Panc1 (cell line): ENCODE data around the gene EFCC1. TPM values are rescaled to one million over a fixed set of nuclear protein-coding genes. Genes with fewer than 3 reads are reported as not detected.

ENCODE experiments used
- ATAC-seq: fragments of 200-7000 bp; cut with Tn5 transposase; 2 replicates; pipeline ENCODE4 v1.9.1; 2020; ENCODE audit warnings: mild to moderate bottlenecking, moderate library complexity
- BruUV-seq: library from RNA; stranded (reverse); fragments of 400-500 nt; replicated peaks from 2 replicates; lab custom pipeline; 2021; lab: Mats Ljungman, UMichigan
- CTCF ChIA-PET: fragments of 300-600 bp; sonication (Branson Sonifier 250); formaldehyde crosslinking; loops from one replicate; lab custom pipeline; 2022; ENCODE audit warnings: antibody characterized with exemption; lab: Charles Lee
- POLR2A ChIA-PET: fragments of 300-600 bp; sonication (Branson Sonifier 250); formaldehyde crosslinking; loops from one replicate; lab custom pipeline; 2022; ENCODE audit warnings: antibody characterized with exemption; lab: Charles Lee
- DNase-seq: peaks from one replicate; pipeline ENCODE4 v3.0.0-alpha.2; 2010; ENCODE audit warnings: low read depth, low spot score
- H3K27ac ChIP-seq: 2 replicates; pipeline ENCODE4 v1.5.1; 2011; ENCODE audit warnings: mild to moderate bottlenecking, low read length, inconsistent platforms
- H3K27me3 ChIP-seq: fragments of 200-500 bp; sonication (Bioruptor generic); 2 replicates; pipeline ENCODE4 v1.6.0; 2014; ENCODE audit warnings: low read length, inconsistent platforms; ENCODE audit not compliant: control insufficient read depth, insufficient read depth
- H3K36me3 ChIP-seq: fragments of 200-500 bp; sonication (Bioruptor generic); 2 replicates; pipeline ENCODE4 v1.5.1; 2014; ENCODE audit warnings: inconsistent platforms, mild to moderate bottlenecking, low read length, moderate library complexity; ENCODE audit not compliant: control insufficient read depth, insufficient read depth
- H3K4me1 ChIP-seq: 2 replicates; pipeline ENCODE4 v1.5.1; 2011; ENCODE audit warnings: inconsistent platforms, mild to moderate bottlenecking, low read length, moderate library complexity; ENCODE audit not compliant: control insufficient read depth, insufficient read depth
- H3K4me3 ChIP-seq, 2 experiments: 2 replicates each; pipeline ENCODE4 v1.5.1; 2011 to 2012; ENCODE audit warnings: low read depth in 2 of 2, low read length in 2 of 2, mild to moderate bottlenecking in 2 of 2, inconsistent platforms in 1 of 2, moderate library complexity in 1 of 2
- H3K9me3 ChIP-seq: fragments of 200-500 bp; sonication (Bioruptor generic); 2 replicates; pipeline ENCODE4 v1.5.1; 2014; ENCODE audit warnings: low read depth, mild to moderate bottlenecking, inconsistent platforms, low read length, moderate library complexity; ENCODE audit not compliant: control insufficient read depth, insufficient read depth
- CTCF ChIP-seq: fragments of 450-650 bp; IDR thresholded peaks from 2 replicates; pipeline ENCODE4 v1.5.1; 2017; ENCODE audit warnings: mild to moderate bottlenecking
- POLR2AphosphoS5 ChIP-seq: IDR thresholded peaks from 2 replicates; pipeline ENCODE4 v1.6.1; 2012; ENCODE audit warnings: mild to moderate bottlenecking, low read depth, low read length, moderate library complexity
- REST ChIP-seq, 2 experiments: IDR thresholded peaks; 2 replicates each; pipeline ENCODE4 v1.6.1; 2011 to 2012; ENCODE audit warnings: low read depth in 2 of 2, control low read depth in 1 of 2, low read length in 1 of 2, mild to moderate bottlenecking in 1 of 2, moderate library complexity in 1 of 2; ENCODE audit not compliant: insufficient read depth in 1 of 2
- SIN3A ChIP-seq: IDR thresholded peaks from 2 replicates; pipeline ENCODE4 v1.6.1; 2012; ENCODE audit warnings: low read depth, mild to moderate bottlenecking, low read length, moderate library complexity, borderline replicate concordance; ENCODE audit not compliant: insufficient read depth
- TCF7L2 ChIP-seq: IDR thresholded peaks from 2 replicates; pipeline ENCODE4 v1.6.1; 2011; ENCODE audit warnings: mild to moderate bottlenecking, low read depth, low read length, inconsistent platforms
- in situ Hi-C: cut with HindIII; loops from 2 replicates; pipeline ENCODE4 v1.10.0; 2016; ENCODE audit warnings: low sequenced_read_pairs, low pct_unique_long_range_greater_than_20kb
- intact Hi-C: fragments of 100-400 bp; cut with micrococcal nuclease; formaldehyde crosslinking; loops from one replicate; pipeline ENCODE4 v1.10.0; 2022; ENCODE audit not compliant: unreplicated experiment
- total RNA-seq: library from RNA; stranded (reverse); gene quantifications from one replicate; pipeline ENCODE4 v1.2.1, GENCODE V29; 2021; ENCODE audit not compliant: unreplicated experiment

EFCC1 gene
- total RNA-seq, 1 experiment from 2014 or later = 0.15 TPM

- in situ Hi-C loops (no loop called here), intact Hi-C loops (loop anchor here (10.0 kb wide), 1 partner anchor 220 kb away; the partner anchor contains the start of gene COPG1)
- ChIA-PET POLR2A (no interaction called here), CTCF (interaction anchor here (2.9 kb wide), 1 partner anchor 27 kb away, joined by 11 read pairs; no protein-coding TSS in a partner anchor)
- Histone ChIP-seq H3K4me3 (no peak overlapping the region), H3K4me1 (peaks cover 14% of the 10 kb centered on the region), H3K9me3 (no peaks in the 10 kb centered on the region), H3K36me3 (no peaks in the 10 kb centered on the region), H3K27me3 (no peaks in the 10 kb centered on the region), H3K27ac (no peak overlapping the region)
- TF ChIP-seq TCF7L2 = no peak
- BruUV-seq = no TSS peak
- ATAC-seq = no peak
- no peak for DNase-seq
Measured at GRCh38 chr3:129025108-129025507, 24.0 kb downstream of the EFCC1 start.

GRCh38 chr3:129025691-129026435 lies 24.8 kb downstream of the EFCC1 start:
- H3K4me1 ChIP-seq = peaks cover 14% of the 10 kb centered on the region
- intact Hi-C loops = loop anchor here (10.0 kb wide), 1 partner anchor 219 kb away; the partner anchor contains the start of gene COPG1
- POLR2A ChIA-PET = no interaction called here
- CTCF ChIA-PET = interaction anchor here (0.5 to 2.9 kb wide), 3 partner anchors 22 to 91 kb away, joined by 3 to 12 read pairs (median 11); no protein-coding TSS in a partner anchor
- no peak overlapping the region for H3K4me3 ChIP-seq
- DNase-seq (no peak), ATAC-seq (no peak)
- in situ Hi-C loops = no loop called here
- no TSS peak for BruUV-seq
- no peak for TF ChIP-seq REST (IDR thresholded peaks at IDR 0.05; ENCODE audit: insufficient read depth in 1 of 2, low read depth in 2 of 2, low read length in 1 of 2)
- TF ChIP-seq POLR2AphosphoS5 = no peak
- TF ChIP-seq CTCF = no peak
- no peak for TF ChIP-seq TCF7L2
- no peak for TF ChIP-seq SIN3A
- H3K36me3 ChIP-seq = no peaks in the 10 kb centered on the region
- no peaks in the 10 kb centered on the region for H3K27me3 ChIP-seq
- H3K9me3 ChIP-seq = no peaks in the 10 kb centered on the region
- H3K27ac ChIP-seq = no peak overlapping the region
